ENCODE data around the gene SUPV3L1. TPM values are rescaled to one million over a fixed set of nuclear protein-coding genes. Genes with fewer than 3 reads are reported as not detected.

SUPV3L1 gene
- polyA plus RNA-seq, 1 donor from 2014 or later = 33.3 TPM

DNA sequence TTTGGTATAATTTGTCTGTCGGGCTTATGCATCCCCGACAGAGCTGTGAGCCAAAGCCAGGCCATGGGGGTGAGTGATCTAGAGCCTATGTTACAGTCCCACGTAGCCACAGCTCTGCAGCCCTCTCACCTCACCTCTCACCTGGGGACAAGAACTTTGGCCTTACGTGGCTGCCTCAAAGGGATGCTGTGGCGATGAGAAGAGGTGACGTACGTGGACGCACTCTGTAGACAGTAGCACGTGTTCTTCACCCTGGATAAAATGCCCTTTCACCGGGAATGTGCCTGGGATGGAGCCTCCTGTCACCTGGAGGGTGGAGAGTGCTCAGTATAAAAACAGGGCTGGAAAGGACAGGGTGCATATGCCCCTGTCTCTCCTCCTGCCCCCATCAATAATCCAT, 45.6 kb downstream of the SUPV3L1 start:
- Histone ChIP-seq H3K9me2 (ENCODE audit: insufficient read depth, low read length) (no peaks in the 10 kb centered on the region), H2AFZ (ENCODE audit: low read depth, low read length) (no peak overlapping the region), H3K4me2 (ENCODE audit: low read length) (no peak overlapping the region), H4K20me1 (ENCODE audit: insufficient read depth) (no peaks in the 10 kb centered on the region), H3F3A (ENCODE audit: insufficient read depth, low read length, poor library complexity, severe bottlenecking) (no peaks in the 10 kb centered on the region), H3K36me3 (ENCODE audit: insufficient read depth, low read length) (no peaks in the 10 kb centered on the region), H3K9me3 (ENCODE audit: low read length) (no peaks in the 10 kb centered on the region), H3K9ac (ENCODE audit: low read length) (no peak overlapping the region), H3K27me3 (ENCODE audit: insufficient read depth, low read depth, low read length) (no peaks in the 10 kb centered on the region), H3K4me3 (ENCODE audit: low read length) (no peak overlapping the region), H3K27ac (ENCODE audit: low read length) (no peak overlapping the region), H3K79me2 (replicated peaks; ENCODE audit: insufficient read depth, low read length) (no peaks in the 10 kb centered on the region)
- no peak for TF ChIP-seq EZH2 (IDR thresholded peaks at IDR 0.05; ENCODE audit: borderline replicate concordance, insufficient read depth, low read length, poor library complexity, severe bottlenecking)
- TF ChIP-seq, protein P1, sequence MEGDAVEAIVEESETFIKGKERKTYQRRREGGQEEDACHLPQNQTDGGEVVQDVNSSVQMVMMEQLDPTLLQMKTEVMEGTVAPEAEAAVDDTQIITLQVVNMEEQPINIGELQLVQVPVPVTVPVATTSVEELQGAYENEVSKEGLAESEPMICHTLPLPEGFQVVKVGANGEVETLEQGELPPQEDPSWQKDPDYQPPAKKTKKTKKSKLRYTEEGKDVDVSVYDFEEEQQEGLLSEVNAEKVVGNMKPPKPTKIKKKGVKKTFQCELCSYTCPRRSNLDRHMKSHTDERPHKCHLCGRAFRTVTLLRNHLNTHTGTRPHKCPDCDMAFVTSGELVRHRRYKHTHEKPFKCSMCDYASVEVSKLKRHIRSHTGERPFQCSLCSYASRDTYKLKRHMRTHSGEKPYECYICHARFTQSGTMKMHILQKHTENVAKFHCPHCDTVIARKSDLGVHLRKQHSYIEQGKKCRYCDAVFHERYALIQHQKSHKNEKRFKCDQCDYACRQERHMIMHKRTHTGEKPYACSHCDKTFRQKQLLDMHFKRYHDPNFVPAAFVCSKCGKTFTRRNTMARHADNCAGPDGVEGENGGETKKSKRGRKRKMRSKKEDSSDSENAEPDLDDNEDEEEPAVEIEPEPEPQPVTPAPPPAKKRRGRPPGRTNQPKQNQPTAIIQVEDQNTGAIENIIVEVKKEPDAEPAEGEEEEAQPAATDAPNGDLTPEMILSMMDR (IDR thresholded peaks at IDR 0.05; ENCODE audit: poor library complexity, severe bottlenecking) = no peak
- no peak for TF ChIP-seq RAD21 (conservative IDR thresholded peaks at IDR 0.05)

DNA sequence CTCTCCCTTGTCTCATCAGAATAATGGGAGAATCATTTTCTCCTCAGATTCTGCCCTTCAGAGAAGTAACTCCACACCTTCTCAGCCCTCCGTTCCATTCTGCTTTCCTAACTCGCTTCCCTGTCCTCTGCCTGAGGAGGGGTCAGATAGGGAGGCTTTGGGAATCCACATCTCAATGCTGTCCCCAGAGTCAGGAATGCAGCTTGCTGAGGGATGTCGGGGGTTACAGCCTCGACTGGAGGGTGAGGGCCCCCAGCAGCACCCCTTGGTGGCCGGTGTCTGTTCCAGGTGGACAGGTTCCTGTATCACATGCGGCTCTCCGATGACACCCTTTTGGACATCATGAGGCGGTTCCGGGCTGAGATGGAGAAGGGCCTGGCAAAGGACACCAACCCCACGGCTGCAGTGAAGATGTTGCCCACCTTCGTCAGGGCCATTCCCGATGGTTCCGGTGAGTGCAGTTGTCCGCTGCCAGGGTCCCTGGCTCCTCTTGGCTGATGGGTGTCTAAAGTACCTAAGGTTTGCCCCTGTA, 47.0 kb downstream of the SUPV3L1 start:
- H3K27ac ChIP-seq (ENCODE audit: low read length) = no peak overlapping the region
- no peak overlapping the region for H3K4me3 ChIP-seq (ENCODE audit: low read length)
- H4K20me1 ChIP-seq (ENCODE audit: insufficient read depth) = no peaks in the 10 kb centered on the region
- H3K79me2 ChIP-seq (replicated peaks; ENCODE audit: insufficient read depth, low read length) = no peaks in the 10 kb centered on the region
- no peaks in the 10 kb centered on the region for H3F3A ChIP-seq (ENCODE audit: insufficient read depth, low read length, poor library complexity, severe bottlenecking)
- no peak for TF ChIP-seq MXI1 (conservative IDR thresholded peaks at IDR 0.05; ENCODE audit: poor library complexity, severe bottlenecking)
- no peak for TF ChIP-seq EZH2 (IDR thresholded peaks at IDR 0.05; ENCODE audit: borderline replicate concordance, insufficient read depth, low read length, poor library complexity, severe bottlenecking)
- TF ChIP-seq TAF1 (IDR thresholded peaks at IDR 0.05; ENCODE audit: low read depth) = no peak
- no peak for TF ChIP-seq POLR2AphosphoS5 (IDR thresholded peaks at IDR 0.05)
- no peak for TF ChIP-seq RAD21 (conservative IDR thresholded peaks at IDR 0.05)
- TF ChIP-seq, protein P1 (IDR thresholded peaks at IDR 0.05; ENCODE audit: poor library complexity, severe bottlenecking) = no peak
- TF ChIP-seq, protein P2, sequence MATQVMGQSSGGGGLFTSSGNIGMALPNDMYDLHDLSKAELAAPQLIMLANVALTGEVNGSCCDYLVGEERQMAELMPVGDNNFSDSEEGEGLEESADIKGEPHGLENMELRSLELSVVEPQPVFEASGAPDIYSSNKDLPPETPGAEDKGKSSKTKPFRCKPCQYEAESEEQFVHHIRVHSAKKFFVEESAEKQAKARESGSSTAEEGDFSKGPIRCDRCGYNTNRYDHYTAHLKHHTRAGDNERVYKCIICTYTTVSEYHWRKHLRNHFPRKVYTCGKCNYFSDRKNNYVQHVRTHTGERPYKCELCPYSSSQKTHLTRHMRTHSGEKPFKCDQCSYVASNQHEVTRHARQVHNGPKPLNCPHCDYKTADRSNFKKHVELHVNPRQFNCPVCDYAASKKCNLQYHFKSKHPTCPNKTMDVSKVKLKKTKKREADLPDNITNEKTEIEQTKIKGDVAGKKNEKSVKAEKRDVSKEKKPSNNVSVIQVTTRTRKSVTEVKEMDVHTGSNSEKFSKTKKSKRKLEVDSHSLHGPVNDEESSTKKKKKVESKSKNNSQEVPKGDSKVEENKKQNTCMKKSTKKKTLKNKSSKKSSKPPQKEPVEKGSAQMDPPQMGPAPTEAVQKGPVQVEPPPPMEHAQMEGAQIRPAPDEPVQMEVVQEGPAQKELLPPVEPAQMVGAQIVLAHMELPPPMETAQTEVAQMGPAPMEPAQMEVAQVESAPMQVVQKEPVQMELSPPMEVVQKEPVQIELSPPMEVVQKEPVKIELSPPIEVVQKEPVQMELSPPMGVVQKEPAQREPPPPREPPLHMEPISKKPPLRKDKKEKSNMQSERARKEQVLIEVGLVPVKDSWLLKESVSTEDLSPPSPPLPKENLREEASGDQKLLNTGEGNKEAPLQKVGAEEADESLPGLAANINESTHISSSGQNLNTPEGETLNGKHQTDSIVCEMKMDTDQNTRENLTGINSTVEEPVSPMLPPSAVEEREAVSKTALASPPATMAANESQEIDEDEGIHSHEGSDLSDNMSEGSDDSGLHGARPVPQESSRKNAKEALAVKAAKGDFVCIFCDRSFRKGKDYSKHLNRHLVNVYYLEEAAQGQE (IDR thresholded peaks at IDR 0.05; ENCODE audit: borderline replicate concordance) = no peak
- TF ChIP-seq SMC3 (conservative IDR thresholded peaks at IDR 0.05; ENCODE audit: poor library complexity) = no peak
- TF ChIP-seq EP300 (conservative IDR thresholded peaks at IDR 0.05; ENCODE audit: poor library complexity, severe bottlenecking) = no peak
- no peak overlapping the region for H3K4me2 ChIP-seq (ENCODE audit: low read length)
- H3K9me3 ChIP-seq (ENCODE audit: low read length) = no peaks in the 10 kb centered on the region
- H3K36me3 ChIP-seq (ENCODE audit: insufficient read depth, low read length) = no peaks in the 10 kb centered on the region
- H2AFZ ChIP-seq (ENCODE audit: low read depth, low read length) = no peak overlapping the region
- no peak overlapping the region for H3K9ac ChIP-seq (ENCODE audit: low read length)
- H3K27me3 ChIP-seq (ENCODE audit: insufficient read depth, low read depth, low read length) = no peaks in the 10 kb centered on the region
- no peaks in the 10 kb centered on the region for H3K9me2 ChIP-seq (ENCODE audit: insufficient read depth, low read length)
